Liver (tissue), 9 donors: ENCODE data around the gene PRB2. TPM values are rescaled to one million over a fixed set of nuclear protein-coding genes. Genes with fewer than 3 reads are reported as not detected.

Experiments used
- DNase-seq: peaks from one replicate; pipeline ENCODE4 v3.0.0-alpha.2; 2017; ENCODE audit warnings: low spot score
- H3K27ac ChIP-seq, 2 donors: one replicate each; pipeline ENCODE4 v1.7.0; 2013; ENCODE audit warnings: inconsistent platforms in 2 of 2, low read length in 2 of 2, control low read depth in 1 of 2, low read depth in 1 of 2, mild to moderate bottlenecking in 1 of 2
- H3K27me3 ChIP-seq, 4 donors: one replicate each; pipeline versions ENCODE4 v1.6.1 to v1.7.0; 2013; ENCODE audit warnings: low read length in 3 of 4, inconsistent platforms in 1 of 4, mild to moderate bottlenecking in 1 of 4, moderate library complexity in 1 of 4; ENCODE audit not compliant: control insufficient read depth in 4 of 4, insufficient read depth in 4 of 4
- H3K36me3 ChIP-seq, 4 donors: one replicate each; pipeline versions ENCODE4 v1.6.1 to v1.7.0; 2013; ENCODE audit warnings: low read length in 3 of 4, mild to moderate bottlenecking in 3 of 4, low read depth in 1 of 4, moderate library complexity in 1 of 4; ENCODE audit not compliant: control insufficient read depth in 4 of 4, insufficient read depth in 3 of 4
- H3K4me1 ChIP-seq, 4 donors: one replicate each; pipeline versions ENCODE4 v1.6.1 to v1.7.0; 2013; ENCODE audit warnings: low read length in 3 of 4, mild to moderate bottlenecking in 3 of 4, moderate library complexity in 1 of 4; ENCODE audit not compliant: control insufficient read depth in 4 of 4, insufficient read depth in 4 of 4
- H3K4me3 ChIP-seq, 3 donors: one replicate each; pipeline versions ENCODE4 v1.6.1 to v1.7.0; 2013; ENCODE audit warnings: low read length in 3 of 3, control low read depth in 1 of 3, low read depth in 1 of 3, mild to moderate bottlenecking in 1 of 3
- H3K9ac ChIP-seq, 2 donors: one replicate each; pipeline ENCODE4 v1.7.0; 2013; ENCODE audit warnings: low read length in 2 of 2, mild to moderate bottlenecking in 2 of 2, moderate library complexity in 2 of 2, control low read depth in 1 of 2, low read depth in 1 of 2
- H3K9me3 ChIP-seq, 4 donors: one replicate each; pipeline versions ENCODE4 v1.6.1 to v1.7.0; 2013; ENCODE audit warnings: low read length in 3 of 4; ENCODE audit not compliant: control insufficient read depth in 4 of 4
- ATF3 ChIP-seq: IDR thresholded peaks from 2 replicates; pipeline ENCODE4 v1.6.1; 2016; ENCODE audit warnings: antibody characterized with exemption
- CTCF ChIP-seq: fragments of 150-350 bp; IDR thresholded peaks from 2 replicates; pipeline ENCODE4 v1.5.1; 2017; ENCODE audit warnings: improper control_type of control experiment, low read depth, low read length; ENCODE audit not compliant: missing input control
- EGR1 ChIP-seq, 2 donors: IDR thresholded peaks; 2 replicates each; pipeline ENCODE4 v1.6.1; 2016 to 2018; ENCODE audit warnings: antibody characterized with exemption in 2 of 2, low read depth in 2 of 2
- FOXA1 ChIP-seq: IDR thresholded peaks from 2 replicates; pipeline ENCODE4 v1.6.1; 2016; ENCODE audit warnings: antibody characterized with exemption
- FOXA2 ChIP-seq: IDR thresholded peaks from 2 replicates; pipeline ENCODE4 v1.6.1; 2016; ENCODE audit warnings: antibody characterized with exemption
- GABPA ChIP-seq, 2 donors: IDR thresholded peaks in 1 of 2; conservative IDR thresholded peaks in 1 of 2; 2 replicates each; pipeline ENCODE4 v1.6.1; 2016; ENCODE audit warnings: antibody characterized with exemption in 2 of 2, mild to moderate bottlenecking in 1 of 2, moderate library complexity in 1 of 2
- HNF4A ChIP-seq, 2 donors: conservative IDR thresholded peaks; 2 replicates each; pipeline ENCODE4 v1.6.1; 2016; ENCODE audit warnings: antibody characterized with exemption in 2 of 2, mild to moderate bottlenecking in 2 of 2
- HNF4G ChIP-seq: IDR thresholded peaks from 2 replicates; pipeline ENCODE4 v1.6.1; 2016; ENCODE audit warnings: antibody characterized with exemption
- JUND ChIP-seq, 2 donors: IDR thresholded peaks; 2 replicates each; pipeline ENCODE4 v1.6.1; 2016; ENCODE audit warnings: antibody characterized with exemption in 2 of 2
- MAX ChIP-seq: IDR thresholded peaks from 2 replicates; pipeline ENCODE4 v1.6.1; 2016; ENCODE audit warnings: antibody characterized with exemption
- NR2F2 ChIP-seq: IDR thresholded peaks from 2 replicates; pipeline ENCODE4 v1.6.1; 2016; ENCODE audit warnings: antibody characterized with exemption
- RAD21 ChIP-seq, 2 donors: IDR thresholded peaks; 2 replicates each; pipeline ENCODE4 v1.6.1; 2016; ENCODE audit warnings: antibody characterized with exemption in 2 of 2, mild to moderate bottlenecking in 2 of 2
- REST ChIP-seq: IDR thresholded peaks from 2 replicates; pipeline ENCODE4 v1.6.1; 2016; ENCODE audit warnings: antibody characterized with exemption, mild to moderate bottlenecking
- RXRA ChIP-seq, 2 donors: IDR thresholded peaks; 2 replicates each; pipeline ENCODE4 v1.6.1; 2017 to 2018; ENCODE audit warnings: antibody characterized with exemption in 2 of 2, mild to moderate bottlenecking in 1 of 2
- SP1 ChIP-seq: IDR thresholded peaks from 2 replicates; pipeline ENCODE4 v1.6.1; 2018; ENCODE audit warnings: antibody characterized with exemption, mild to moderate bottlenecking
- TAF1 ChIP-seq: conservative IDR thresholded peaks from 2 replicates; pipeline ENCODE4 v1.6.1; 2016; ENCODE audit warnings: antibody characterized with exemption, mild to moderate bottlenecking
- YY1 ChIP-seq: IDR thresholded peaks from 2 replicates; pipeline ENCODE4 v1.6.1; 2016; ENCODE audit warnings: antibody characterized with exemption, mild to moderate bottlenecking
- ZBTB33 ChIP-seq: IDR thresholded peaks from 2 replicates; pipeline ENCODE4 v1.6.1; 2016; ENCODE audit warnings: antibody characterized with exemption
- WGBS: extraction: QIAGEN DNeasy Blood & Tissue Kit; methylation state at CpG from one replicate; pipeline ENCODE4 v1.1.7; 2013; 5-methylcytosine and 5-hydroxymethylcytosine counted together
- polyA plus RNA-seq, 2 donors: library from polyadenylated mRNA; stranded (reverse) in 1 of 2; unstranded in 1 of 2; fragments of 200-250 nt in 1 of 2; fragments of >200 nt in 1 of 2; fragmentation: Nextera tagmentation in 1 of 2; extraction: Ambion mirVana in 1 of 2; gene quantifications; one replicate each; pipeline versions ENCODE4 v1.2.1 to v1.2.3, GENCODE V29; 2013 to 2015
- total RNA-seq, 2 donors: library from RNA; depleted of rRNA; stranded (reverse); fragments of >200 nt; gene quantifications; one replicate each; pipeline ENCODE4 v1.2.3, GENCODE V29; 2014
- donor health status: healthy.
- donor health status: healthy.
- donor health status: healthy.
- donor health status: healthy.
- donor health status: healthy.

The PRB2 gene
- total and polyA plus RNA-seq, 4 donors = not detected

GRCh38 chr12:11348439-11348838, 46.9 kb downstream of the PRB2 start:
- H3K4me3 ChIP-seq = no peak overlapping the region
- DNase-seq = no peak
- TF ChIP-seq FOXA1 (no peak), ATF3 (no peak), HNF4G (no peak), RXRA (IDR thresholded peaks at IDR 0.05) (no peak), GABPA (IDR thresholded peaks at IDR 0.05 in 1 of 2, conservative IDR thresholded peaks at IDR 0.05 in 1 of 2) (no peak), HNF4A (conservative IDR thresholded peaks at IDR 0.05) (no peak), REST (no peak), JUND (IDR thresholded peaks at IDR 0.05) (no peak), ZBTB33 (no peak), SP1 (no peak), FOXA2 (no peak), NR2F2 (no peak), TAF1 (no peak), YY1 (no peak), RAD21 (IDR thresholded peaks at IDR 0.05) (no peak), MAX (no peak), EGR1 (IDR thresholded peaks at IDR 0.05; ENCODE audit: low read depth in 2 of 2) (no peak), CTCF (no peak)
- H3K9ac ChIP-seq = no peak overlapping the region
- no peak overlapping the region for H3K27ac ChIP-seq
- WGBS = 96% methylated on average over 9 of the region's 9 CpGs
- no peaks in the 10 kb centered on the region for H3K36me3 ChIP-seq
- H3K27me3 ChIP-seq = no peaks in the 10 kb centered on the region
- H3K9me3 ChIP-seq = no peaks in the 10 kb centered on the region
- no peaks in the 10 kb centered on the region for H3K4me1 ChIP-seq

- Histone ChIP-seq H3K36me3 (no peaks in the 10 kb centered on the region), H3K4me1 (no peaks in the 10 kb centered on the region), H3K9ac (no peak overlapping the region), H3K4me3 (no peak overlapping the region), H3K9me3 (no peaks in the 10 kb centered on the region), H3K27ac (no peak overlapping the region), H3K27me3 (no peaks in the 10 kb centered on the region)
- TF ChIP-seq NR2F2 (no peak), CTCF (peak; percentile 15)
- no peak for DNase-seq
- WGBS = 88% methylated on average over 6 of the region's 6 CpGs
Observed at GRCh38 chr12:11347810-11348209, 47.6 kb downstream of the PRB2 start.
